GM19043 (cell line): ENCODE data around the gene FOXRED2.
"Not testable (repeated sequence)": the region's sequence is repeated elsewhere in the genome, so short reads cannot be mapped to it uniquely, and the experiment has no call there.

Experiments used
- ATAC-seq: cut with Tn5 transposase; IDR thresholded peaks from one replicate; pipeline ENCODE4 v1.9.1; 2021; ENCODE audit warnings: low read depth; ENCODE audit not compliant: unreplicated experiment

FOXRED2 gene

DNA sequence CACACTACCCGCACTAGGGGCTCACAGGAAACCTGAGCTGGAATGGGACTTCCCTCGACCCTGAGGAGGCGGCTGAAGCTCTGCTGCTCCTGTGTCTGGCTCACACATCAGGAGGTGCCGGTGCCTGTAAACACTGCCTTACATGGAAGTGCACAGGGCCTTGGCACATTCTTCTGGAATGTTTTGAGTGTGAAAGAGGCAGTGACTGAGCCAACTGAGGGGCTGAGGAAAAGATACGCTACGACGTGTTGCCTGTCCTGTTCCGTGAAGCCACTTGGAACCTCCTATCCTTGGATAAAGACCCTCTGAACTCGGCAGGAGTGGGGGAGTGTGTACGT lies 35.9 kb downstream of the FOXRED2 start:
- no peak for ATAC-seq

DNA sequence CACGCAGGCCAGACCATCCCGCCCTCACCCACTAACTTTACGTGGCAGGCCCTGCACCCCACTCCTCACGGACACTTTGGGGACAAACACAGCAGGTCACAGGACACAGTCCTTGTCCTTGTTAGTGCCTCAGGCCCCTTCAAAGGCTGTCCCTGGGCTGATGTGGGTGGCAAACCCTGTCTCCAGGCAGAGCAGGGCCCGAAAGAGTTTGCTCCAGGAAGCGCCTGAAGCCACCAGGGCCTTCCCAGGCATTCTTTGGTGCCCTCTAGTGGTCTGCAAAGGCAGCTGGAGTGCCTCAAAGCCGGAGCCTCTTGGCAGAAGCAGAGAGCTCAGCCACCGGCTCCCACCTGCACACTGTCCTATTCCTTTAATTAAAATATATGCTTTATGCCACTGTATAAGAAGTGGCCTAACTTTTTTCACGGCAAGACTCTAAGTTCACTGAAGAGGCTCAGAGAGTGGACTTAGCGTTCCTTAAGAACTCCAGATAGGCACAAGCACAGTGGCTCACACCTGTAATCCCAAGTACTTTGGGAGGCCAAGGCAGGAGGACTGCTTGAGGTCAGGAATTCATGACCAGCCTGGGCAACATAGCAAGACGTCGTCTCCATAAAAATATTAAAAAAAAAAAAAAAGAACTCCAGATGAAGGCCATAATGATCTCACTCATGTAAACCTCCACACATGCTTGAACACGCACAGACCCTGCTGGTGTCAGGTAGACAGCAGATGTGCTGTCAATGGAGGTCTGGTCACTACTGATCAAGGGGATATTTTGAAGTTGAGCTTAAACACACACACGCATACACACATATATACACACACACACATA lies 36.5 kb downstream of the FOXRED2 start:
- peak; percentile 41 for ATAC-seq

DNA sequence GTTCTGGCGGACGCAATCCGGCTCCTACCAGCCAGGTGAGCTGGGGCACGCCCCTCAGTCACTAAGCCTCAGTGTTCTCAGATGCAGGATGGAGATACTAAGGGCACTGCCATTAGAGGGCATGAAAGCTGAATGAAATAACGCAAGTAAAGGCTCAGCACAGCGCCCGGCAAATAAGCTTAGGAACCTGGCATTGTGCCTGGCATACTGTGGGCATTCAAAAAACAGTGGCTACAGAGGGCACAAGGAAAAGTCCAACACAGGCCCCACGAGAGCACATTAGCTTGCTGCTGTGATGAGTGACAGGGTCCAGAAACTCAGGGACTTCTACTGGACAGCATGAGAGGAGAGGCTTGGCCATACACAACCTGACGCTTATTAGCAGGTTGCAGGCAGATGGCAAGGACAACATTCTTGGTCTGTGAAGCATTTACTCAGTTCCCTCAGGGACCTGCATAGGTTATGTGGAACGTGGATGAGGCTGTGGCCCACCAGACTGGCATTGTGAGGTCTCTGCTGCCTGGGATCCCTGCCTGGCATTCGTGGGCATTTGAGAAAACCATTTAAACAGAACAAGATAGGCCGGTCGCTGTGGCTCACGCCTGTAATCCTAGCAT lies 37.6 kb downstream of the FOXRED2 start:
- ATAC-seq: no peak

DNA sequence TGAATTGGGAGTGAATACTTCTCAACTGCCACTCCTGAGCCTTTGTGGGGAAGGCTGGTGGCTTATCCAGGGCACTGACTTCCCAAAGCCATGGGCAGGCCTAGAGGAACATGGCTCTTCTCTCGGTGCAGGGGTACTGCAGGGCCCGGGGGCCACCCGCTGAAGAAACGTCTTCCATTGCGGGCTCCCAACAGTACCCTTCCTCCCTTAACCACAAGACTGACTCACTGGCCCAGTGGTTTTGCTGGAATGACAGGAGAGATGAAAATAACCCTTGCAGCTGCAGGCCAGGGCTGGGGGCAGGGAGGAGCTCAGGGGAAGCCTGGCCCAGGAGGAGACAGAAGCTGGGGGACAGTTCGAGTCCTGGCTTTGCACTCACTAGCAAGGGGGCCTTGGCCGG lies 38.9 kb downstream of the FOXRED2 start:
- no peak for ATAC-seq

DNA sequence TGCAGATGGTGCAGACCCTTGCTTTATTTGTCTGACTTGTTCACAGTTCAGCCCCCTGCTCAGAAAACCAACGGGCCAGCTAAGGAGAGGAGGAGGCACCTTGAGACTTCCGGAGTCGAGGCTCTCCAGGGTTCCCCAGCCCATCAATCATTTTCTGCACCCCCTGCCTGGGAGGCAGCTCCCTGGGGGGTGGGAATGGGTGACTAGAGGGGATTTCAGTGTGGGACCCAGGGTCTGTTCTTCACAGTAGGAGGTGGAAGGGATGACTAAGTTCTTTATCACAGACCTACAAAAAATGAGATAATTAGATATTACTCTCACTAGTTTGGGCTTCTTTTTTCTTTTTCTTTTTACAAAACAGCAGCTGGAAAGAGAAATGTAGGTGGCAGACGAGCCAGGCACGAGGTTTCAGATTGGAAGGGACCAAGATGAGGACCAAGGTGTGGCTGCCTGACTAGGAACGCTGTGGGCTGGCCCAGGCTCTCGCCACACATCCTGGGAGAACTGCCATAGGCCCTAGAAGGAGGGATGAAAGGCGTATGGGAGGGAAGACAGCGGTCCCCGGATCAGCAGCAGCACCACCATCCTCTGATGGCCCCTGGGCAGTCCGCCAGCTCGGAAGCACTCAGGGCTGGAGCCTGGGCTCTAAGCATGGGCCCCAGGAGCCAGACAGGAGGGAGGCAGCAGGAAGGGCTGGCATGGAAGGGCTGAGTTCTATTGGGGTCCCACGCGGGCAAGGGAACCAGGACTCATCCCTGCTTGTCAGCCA lies 39.6 kb downstream of the FOXRED2 start:
- no peak for ATAC-seq

DNA sequence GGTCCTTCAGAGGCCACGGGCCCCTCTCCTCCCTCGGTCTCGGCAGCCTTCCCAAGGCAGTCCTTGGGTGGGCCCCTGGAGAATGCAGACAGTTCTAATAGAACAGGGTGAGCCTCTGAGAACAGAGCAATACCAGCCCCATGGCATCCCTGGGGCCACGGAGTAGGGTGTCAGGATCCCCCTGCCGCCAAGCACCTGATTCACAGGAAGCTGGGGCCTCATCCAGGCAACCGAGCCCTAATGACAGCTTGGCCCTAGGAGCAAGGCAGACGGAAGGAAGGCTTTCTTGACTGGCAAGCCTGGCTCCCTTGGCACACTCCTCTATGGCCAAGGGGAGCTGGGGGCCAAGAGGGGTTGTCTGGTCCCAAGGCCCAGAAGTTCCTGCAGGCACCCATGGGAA lies 40.6 kb downstream of the FOXRED2 start:
- no peak for ATAC-seq

DNA sequence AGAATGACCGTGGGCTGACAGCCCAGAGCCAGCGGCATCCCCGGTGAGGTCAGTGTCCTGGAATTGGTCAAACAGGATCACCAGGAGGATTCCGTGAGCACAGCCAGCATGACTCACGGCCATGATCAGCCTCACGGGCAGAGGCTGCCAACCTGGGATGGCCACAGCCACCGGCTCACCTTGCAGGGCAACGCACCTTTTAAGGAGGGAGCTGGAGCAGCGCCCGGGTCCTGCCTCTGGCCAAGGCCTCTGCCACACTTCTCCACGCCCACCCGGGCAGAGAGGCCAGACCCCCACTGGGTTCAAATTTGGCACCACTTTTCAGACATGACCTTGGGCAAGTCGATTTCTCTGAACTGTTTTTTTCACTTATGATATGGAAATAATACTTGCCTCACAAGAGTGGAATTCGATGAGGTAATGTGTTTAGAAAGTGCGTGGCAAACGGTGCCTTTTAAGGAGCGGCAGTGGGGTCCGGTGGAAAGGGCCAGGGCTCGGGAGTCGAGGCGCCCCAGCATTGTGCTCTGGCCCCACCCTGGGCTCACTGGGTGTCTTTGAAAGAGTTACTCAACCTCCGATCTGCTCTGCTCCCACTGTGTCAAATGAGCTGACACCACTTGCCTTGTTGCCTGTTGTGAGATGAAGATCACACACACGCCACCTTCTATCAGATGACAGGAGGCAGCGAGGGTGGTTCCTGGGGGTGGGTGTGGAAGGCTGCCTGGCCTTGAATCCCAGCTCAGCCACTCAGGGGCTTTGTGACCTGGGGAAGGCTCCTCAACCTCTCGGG lies 41.4 kb downstream of the FOXRED2 start:
- ATAC-seq: no peak

DNA sequence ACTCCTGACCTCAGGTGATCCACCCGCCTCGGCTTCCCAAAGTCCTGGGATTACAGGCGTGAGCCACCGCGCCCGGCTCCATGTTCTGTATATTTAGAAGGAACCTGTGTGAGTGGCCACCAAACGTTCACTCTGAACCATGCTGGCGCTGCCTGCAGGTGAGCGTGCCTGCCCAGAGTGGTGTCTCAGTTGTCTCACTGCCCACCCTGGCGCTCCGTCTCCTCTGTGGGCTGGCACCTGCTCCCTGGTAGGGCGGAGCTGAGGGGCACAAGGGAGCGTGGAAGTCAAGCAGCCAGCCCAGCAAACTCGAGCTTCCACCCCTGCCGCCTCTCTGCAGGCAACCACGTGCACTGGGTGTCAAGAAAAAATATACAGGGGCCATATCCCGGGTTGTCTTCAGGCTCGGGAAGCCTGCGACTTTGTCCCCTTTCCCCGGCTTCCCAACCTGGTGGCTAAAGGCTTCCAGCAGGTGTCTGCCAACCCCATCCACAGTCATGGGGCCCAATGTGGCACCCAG lies 42.1 kb downstream of the FOXRED2 start:
- no peak for ATAC-seq

DNA sequence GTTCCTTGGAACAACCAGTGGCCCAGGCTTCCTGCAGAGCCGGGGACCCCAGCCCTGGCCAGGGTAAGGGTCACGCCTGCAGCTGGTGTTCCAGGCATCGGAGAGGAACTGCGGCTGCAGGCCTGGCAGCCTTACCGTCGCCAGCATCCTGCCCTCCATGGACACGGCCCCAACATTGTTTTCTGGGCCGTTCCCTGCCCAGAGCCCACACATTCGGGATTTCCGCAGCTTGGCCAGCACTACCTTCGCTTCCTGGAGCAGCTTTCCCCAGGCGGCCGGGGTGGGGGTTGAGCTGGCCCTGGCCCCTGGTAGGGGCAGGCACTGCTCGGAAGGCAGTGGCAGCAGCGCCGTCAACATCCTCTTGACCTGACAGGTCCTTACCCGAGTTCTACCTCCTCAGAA lies 43.1 kb downstream of the FOXRED2 start:
- ATAC-seq: no peak

DNA sequence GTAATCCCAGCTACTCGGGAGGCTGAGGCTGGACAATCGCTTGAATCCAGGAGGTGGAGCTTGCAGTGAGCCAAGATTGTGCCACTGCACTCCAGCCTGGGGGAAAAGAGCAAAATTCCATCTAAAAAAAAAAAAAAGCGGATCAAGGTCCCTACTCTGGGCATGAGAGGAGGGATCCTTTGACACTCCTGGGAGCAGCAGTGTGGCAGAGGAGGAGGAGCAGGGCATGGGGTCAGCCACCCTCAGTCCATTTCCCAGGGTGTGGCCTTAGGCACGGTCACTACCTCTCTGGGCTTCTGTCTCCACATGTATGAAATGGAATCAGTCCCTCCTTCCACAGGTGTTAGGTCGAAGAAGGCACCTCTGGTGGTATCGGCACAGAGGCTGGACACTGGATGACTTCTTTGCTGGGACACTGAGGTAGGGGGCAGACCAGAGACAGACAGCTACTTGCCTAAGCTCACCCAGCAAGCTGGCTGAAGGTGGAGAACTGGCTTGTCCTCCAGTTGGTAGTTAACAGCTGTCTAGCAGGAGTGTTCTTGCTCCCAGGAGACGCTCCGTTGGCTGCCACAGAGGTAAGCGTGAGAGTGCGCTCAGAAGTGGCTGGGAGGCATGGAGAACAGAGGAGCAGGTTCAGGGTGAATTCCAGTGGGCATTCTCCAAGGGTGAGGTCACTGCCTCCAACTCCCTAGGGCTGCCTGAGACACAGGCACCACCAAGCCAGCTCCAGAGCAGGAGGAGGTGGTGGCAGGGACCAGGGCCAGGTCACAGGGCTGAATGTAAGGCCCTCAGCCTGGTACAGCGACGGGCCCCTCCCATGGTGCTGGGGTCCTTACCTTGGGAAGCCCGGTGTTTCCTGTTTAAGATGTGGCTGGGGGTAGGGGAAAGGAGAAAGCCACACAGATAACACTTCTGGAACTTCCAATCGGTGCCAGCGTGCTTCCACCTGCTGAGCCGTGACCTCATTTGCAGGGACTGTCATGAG lies 44.9 kb downstream of the FOXRED2 start:
- ATAC-seq: no peak

DNA sequence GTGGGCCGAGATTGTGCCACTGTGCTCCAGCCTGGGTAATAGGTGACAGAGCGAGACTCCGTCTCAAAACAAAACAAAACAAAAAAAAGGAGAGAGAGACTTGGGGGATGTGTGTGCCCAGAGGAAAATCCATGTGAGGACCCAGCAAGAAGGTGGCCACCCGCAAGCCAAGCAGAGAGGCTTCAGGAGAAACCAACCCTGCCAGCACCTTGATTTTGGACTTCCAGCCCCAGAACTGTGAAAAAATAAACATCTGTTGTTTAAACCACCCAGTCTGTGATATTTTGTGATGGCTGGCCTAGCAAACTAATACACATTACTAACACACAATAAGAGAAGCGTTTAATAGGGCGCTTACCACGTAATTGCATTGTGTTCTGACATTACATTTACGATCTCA lies 46.6 kb downstream of the FOXRED2 start:
- ATAC-seq: no peak

DNA sequence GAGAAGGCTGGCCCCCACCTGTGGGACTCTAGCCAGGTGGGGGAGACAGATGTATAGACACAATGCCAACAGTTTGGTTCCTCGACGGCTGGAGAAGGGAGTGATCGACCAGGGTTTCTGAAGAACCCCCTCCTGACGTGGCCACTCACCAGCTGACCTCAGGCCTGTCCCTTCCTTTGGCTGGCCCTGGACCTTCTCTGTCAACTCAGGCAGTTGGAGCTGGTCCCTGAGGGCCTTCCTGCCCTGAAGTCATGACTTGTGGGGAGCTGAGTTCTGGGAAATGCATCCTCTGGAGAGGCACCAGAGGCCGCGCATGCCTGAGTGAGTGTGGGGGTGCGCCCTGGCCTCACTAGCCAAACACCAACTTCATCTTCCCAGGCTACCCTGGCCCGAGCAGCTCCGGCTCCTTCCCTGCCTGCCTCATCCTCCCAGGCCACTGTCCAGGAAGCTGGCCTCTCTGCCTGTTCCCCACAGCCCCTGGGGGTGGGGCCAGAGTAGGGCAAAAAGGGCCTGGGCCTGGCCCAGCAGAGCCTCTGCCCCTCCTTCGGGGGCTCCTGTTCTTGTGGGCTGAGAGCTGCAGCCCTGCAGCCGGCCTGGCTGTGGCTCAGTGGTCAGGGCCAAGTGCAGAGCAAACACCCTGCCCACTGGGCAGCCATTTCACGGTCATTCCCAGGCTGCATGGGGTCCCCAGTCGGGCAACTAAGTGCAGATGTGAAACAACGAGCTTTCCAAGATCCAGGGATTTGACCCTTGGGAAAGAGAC lies 49.0 kb downstream of the FOXRED2 start:
- no peak for ATAC-seq

DNA sequence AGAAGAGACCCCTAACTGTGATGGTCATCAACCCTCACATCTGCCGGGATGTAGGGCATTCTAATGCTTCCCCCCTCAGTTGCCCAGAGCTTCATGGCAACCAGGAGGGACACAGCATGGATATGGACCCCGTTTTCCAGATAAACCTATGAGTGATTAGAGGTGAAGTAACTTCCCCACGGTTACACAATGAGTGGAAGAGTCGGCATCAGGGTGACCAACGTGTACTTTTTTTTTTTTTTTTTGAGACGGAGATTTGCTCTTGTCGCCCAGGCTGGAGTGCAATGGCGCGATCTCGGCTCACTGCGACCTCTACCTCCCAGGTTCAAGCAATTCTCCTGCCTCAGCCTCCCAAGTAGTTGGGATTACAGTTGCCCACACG lies 50.4 kb downstream of the FOXRED2 start:
- ATAC-seq: no peak

DNA sequence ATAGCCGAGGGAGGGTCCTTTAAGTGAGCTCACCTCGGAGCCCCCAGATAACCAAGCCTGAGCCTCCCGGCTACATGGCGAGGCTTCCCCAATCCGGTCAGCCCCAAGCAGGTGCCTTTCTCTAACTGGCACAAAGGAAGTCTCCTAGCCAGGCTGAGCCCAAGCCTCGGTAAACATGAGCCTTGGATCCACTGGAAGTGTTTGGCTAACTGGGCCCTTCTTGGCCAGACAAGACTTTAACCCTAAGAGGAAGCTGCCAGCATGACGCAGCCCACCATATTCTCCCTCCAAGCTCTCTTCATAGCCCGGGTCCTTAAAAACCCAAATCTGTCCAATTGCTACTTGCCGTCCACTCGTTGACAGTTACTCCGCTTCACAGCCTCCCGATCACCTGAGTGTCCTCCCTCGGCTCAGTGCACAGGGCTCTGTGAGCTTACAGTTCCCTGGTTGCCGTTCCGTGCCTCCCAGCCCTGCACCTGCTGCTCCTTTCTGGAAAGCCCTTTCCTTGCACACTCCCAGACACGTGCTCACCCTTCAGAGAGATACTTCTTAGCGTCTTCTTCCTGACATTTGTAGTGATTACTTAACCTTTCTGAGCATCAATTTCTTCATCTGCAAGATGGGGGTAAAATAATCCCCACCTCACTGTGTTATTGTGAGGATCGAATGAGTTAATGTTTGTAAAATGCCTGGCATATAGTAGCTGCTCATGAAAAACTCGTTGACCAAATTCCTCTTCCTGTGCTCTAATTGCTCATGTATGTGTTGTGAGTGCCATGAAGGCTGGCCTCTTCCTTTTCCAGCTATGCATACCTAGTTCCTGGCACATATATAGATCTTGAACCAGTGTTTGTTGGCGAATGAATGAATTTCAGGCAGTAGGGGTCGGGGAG lies 51.0 kb downstream of the FOXRED2 start:
- ATAC-seq: no peak

DNA sequence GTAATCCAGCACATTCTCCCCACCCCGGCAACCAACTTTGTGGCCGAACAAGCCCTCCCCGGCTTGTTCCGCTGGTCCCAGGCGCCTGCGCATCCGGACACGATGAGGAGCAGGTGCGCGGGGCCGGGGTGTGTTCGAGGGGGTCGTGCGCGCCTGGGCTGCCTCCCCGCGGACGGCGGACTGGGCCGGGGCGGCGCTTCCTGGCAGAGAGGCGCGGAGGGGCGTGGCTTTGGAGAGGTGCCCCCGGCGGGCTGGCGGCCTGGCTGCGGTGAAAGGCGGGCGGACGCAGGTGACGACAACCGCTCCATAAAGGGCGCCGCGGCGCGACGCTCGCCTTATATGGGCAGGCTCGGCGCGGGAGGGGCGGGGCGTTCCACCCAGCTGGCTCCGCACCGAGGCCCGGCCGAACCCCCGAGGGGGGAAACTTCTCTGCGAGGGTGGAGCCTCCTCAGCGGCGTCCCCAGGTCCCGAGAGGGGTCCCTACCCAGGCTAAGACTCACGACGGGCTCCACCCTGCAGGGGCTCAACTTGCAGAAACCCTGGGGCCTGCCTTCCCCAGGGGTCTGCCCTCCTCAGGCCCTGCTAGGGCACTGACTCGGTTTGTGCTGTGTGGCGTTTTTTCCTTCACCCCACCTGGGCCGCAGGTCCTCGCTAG lies 51.8 kb downstream of the FOXRED2 start:
- ATAC-seq: peak; percentile 45

DNA sequence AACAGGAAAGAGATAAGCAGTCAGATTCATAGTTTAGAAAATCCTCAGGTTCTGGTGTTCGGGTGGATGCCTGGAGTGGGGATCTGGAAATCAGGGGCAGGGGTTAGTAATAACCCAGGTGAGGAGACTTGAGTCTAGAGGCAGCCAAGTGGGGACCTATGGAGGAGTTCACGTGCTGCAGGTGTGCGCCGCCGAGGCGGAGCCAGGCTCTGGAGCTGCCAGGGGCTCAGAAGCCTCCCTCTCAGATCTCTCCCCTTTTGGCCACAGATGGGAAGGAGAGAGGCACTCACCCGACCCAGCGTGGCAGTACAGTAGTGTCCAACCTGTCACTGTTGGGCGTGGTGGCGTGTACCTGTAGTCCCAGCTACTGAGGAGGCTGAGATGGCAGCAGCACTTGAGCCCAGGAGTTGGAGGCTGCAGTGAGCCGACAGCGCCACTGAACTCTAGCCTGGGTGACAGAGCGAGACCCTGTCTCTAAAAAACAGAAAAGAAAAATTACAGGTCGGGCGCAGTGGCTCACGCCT lies 52.9 kb downstream of the FOXRED2 start:
- no peak for ATAC-seq

DNA sequence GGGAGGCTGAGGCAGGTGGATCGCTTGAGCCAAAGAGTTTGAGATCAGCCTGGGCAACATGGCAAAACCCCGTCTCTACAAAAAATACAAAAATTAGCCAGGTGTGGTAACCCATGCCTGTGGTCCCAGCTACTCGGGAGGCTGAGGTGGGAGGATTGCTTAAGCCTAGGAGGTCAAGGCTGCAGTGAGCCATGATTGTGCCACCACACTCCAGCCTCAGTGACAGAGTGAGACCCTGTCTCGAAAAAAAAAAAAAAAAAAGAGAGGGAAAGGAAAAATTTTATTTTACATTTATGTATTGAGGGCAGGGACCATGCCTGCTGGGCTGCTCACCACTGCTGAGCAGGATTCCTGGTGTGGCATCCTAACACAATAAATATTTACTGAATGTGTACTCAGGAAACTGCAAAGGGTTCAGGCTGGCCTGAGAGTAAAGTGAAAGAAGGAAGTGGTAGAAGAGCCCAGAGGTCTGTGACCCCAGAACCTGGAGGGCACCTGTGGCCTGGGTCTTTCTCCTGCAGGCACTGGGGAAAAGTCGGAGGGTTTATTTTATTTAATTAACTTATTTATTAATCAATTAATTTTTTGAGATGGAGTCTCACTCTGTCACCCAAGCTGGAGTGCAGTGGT lies 53.7 kb downstream of the FOXRED2 start:
- not testable (repeated sequence) for ATAC-seq
